GM18498 (cell line): ENCODE data around the gene GSE1.

Experiments
- ATAC-seq: cut with Tn5 transposase; IDR thresholded peaks from one replicate; pipeline ENCODE4 v1.9.1; 2021; ENCODE audit warnings: mild to moderate bottlenecking, moderate library complexity; ENCODE audit not compliant: unreplicated experiment

Gene GSE1

DNA sequence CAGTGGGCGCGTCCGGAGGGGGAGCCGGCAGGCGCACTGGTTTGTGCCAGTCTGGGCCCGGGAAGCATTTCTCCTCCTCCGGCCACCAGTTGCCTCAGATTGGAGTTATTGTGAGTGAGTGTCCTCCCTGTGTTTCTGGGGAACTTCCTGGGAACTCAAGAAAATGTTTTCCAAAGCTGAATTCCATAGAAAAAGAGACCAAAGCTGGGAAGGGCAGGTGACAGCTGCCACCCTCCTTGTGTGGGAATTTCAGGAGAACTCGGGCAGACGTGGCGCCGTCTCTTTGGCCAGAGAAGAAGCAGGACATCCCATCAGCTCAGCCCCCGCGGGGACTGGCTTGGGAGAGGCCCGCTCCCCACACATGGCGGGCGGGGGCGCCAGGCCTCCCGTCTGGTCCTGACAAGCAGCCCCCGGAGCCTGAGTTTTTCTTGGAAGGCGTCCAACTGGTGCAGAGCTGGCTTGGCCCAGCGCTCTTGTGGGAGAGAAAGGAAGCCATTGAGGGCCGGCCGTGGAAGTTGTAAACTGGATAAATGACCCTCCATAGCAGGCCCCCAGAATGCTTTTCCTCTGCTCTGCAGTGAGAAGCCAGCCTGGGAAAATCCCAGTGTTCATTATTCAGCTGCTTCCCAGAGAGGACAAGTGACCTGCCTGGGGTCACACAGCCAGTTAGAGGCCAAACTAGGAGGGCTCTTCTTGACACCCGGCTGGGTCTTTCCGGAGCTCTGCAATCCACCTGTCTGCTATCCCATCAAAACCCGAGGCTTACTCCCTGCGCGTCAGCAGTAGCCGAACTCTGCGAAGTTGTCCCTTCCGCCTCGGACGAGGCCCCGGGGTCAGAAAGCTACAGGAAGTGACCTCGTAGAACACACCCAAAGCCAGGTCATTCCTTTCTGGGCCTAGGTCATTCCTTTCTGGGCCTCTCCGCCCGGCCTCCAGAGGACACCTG, 39.2 kb upstream of the GSE1 start:
- ATAC-seq: no peak

DNA sequence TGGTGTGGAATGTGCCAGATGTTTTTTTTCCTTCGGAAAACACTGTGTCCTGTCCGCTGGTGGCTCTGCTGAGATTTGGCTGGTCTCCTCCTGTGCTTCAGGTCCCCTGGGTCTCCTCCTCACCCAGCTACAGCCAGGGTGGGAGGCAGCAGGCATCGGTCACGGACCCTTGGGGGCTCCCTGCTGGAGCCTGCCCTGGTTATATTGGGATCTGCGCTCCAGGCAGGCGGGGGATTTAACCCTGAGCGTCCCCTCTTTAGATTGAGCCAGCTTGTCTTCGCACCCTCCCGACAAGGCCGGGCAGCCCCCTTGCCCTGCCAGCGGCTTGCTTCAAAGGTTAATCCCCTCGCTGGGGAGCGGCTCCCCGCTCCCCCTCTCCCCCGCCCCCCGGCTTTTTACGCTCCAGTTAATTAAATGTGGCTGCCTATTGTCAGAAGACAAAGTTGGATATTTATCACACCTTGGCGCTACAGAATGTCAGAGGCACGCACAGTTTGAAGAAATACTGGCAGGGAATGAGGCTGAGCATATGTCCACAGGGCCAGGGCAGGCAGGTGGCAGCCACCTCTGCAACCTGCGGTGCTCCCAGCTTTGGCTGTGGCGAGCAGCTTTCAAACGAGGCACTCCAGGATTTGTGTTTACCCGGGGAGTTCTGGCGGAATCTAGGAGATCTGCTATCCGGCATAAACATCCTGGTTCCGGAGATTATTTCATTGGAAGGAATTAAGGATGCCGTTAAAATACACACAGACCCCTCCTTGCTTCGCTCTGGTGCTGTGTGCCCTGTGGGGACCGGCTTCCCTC, 38.2 kb upstream of the GSE1 start:
- ATAC-seq: no peak

GRCh38 chr16:85575920-85576319, 37.2 kb upstream of the GSE1 start:
- ATAC-seq: no peak

GRCh38 chr16:85576944-85577343, 36.2 kb upstream of the GSE1 start:
- no peak for ATAC-seq

DNA sequence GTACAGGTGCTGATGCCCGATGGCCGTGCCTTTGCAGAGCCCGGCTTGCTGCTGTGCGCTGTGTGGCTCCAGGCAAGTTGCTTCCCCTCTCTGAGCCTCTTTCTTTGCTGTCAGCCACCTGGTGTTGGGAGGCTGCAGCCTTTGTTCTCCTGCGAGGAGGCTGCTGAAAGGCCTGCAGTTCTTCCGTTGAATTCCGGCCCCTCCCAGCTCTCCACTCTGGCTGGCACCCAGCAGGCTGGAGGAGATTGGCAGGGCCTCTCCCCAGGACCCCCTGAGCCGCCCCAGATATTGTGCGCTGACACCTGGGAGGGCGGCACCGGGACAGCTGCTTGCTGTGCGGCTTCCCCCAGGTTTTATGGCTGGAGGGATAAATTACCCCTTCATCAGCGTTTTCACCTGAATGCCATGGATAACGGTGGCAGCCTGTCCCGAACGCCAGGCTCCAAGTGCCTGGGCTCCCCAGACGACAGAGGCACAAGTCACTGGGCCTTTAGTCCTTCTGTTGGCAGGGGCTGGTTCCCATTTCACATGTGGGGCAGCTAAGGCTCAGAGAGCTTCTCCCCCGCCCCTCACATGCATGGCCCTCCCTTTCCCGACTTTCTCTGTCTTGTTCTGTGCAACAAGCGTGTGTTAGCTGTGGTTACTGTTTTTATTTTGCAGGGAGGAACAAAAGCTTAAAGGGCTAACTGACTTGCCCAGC, 35.1 kb upstream of the GSE1 start:
- no peak for ATAC-seq

- ATAC-seq: no peak
Measured at GRCh38 chr16:85578599-85578948, 34.5 kb upstream of the GSE1 start.

DNA sequence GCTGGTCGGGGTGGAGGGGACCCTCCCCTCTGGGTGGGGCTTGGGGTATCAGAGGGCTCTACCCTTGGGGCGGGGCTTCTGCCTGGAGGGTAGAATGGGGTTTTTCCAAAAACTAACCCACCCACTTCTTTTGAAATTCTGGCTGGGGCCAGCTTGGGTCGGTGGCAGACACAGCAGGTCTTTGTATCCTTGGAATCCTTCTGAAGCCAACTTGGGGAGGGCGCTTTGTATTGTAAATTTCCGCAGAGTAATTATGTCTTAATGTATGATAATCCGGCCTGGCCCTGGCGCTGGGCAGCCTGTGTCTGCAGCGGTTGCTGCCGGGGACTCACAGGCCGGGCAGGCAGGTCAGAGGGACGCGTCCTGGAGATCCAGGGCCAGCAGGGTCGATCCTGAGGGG, 33.9 kb upstream of the GSE1 start:
- no peak for ATAC-seq

DNA sequence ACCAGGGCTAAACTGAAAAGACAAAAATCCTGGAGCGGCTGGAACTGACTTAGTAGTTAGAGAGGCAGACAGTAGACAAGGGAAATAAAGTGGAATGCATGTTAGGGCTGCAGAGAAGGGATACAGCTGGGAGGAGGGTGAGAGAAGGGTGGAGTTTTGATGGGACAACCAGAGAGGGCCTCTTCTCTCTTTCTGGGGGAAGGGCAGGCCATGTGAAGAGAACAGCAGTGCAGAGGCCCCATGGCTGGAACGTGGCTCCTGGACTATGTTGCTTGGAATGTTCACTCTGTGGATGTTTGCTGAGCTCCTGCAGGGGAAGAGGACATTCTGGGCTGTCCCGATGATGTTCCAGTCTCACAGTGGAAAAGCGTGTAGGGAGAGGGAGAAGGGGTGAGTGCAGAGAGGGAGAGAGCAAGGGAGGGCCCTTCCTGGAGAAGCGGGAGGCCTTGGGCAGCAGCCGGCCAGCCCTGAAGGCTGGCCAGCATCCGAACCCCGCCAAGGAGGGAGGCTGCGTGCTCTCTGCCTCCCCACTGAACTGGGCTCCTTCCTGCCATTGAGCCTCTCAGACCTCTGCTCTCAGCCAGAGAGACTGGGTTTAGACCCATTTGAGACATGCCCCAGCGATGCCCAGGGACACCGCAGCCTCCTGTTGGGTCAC, 33.1 kb upstream of the GSE1 start:
- no peak for ATAC-seq

- ATAC-seq: no peak
Measured at GRCh38 chr16:85580684-85581083, 32.4 kb upstream of the GSE1 start.

DNA sequence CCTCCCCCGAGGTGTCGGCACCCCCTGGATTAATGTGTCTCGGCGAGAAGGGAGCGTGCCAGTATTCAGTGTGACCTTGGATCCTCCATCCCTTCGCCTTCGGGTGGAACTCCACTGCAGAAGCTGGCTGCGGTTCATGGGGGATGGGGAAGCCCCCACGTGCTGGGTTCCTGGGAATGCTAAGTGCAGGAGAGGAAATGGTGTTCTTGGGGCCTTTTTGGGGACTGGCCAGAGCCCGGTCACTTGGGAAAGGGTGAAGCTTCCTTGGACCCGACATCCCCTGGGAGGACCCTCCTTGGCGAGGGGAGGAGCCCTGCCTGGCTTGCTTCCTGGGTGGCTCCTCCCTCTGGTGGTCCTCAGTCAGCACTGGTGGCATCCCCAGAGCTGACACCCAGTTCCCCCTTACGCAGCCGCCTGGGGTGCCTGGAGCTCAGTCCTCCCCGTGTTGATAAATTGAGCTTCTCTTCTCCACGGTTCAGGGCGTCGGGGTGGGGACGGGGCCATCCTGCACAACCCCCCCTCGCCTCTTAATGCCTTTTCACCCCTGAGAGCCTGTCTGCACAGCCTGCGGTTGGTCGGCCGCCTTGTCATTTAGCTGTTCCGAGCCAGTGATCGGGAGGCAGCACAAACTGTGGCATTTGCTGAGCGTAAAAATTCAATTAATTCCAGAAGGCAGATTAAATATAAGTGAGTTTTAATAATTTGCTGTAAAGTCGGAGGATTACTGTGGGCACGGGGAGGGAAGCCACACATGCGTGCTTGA, 30.7 kb upstream of the GSE1 start:
- no peak for ATAC-seq

DNA sequence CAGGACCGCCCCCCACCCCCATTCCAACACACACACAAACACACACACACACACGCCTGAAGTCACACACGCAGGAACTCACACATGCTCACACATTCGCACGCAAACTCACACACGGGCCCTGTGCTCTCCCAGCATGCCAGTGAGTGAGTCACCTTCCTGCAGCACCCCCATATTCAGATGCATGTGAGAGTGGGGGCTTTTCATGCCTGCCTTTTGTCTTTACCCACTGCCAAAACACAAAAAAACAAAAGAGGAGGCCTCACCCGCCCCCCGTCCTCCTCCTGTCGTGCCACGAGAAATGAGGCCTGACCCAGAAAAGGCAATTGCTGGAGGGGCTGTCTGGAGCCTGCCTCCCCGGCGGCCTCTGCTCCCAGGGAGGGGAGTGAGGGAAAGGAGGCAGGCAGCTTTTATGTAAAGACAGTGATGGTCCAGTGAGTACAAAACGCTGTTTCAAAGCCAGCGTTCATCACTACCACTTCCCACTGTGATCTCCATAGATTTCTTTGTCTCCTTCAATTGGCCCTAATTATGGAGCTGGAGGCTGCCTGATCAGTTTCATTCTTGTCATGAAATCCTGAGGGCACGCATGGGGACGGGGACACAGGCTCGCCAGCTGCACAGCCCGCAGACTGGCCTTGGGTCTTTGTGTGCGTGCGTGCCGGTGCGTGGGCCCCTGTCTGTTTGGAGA, 29.5 kb upstream of the GSE1 start:
- no peak for ATAC-seq

DNA sequence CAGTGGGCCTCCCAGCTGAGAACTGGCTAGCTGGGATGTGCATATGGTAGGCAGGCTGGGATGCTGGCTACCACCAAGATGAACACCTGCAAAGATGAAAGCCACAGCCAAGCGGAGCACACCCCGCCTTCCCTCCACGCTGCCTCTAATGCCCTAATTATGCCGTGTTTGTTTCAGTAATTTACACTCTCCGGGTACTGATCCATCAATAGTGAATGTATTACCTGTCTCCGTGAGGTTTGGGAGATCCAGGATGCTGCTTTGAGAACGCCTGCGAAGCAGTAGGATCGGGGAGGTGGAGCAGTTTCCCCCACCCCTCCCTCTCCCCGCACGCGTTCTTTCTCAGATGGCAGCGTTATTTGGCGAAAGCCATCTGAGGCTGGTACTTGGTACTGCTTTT, 28.9 kb upstream of the GSE1 start:
- ATAC-seq: no peak

GRCh38 chr16:85584819-85585282, 28.3 kb upstream of the GSE1 start:
- ATAC-seq: no peak

DNA sequence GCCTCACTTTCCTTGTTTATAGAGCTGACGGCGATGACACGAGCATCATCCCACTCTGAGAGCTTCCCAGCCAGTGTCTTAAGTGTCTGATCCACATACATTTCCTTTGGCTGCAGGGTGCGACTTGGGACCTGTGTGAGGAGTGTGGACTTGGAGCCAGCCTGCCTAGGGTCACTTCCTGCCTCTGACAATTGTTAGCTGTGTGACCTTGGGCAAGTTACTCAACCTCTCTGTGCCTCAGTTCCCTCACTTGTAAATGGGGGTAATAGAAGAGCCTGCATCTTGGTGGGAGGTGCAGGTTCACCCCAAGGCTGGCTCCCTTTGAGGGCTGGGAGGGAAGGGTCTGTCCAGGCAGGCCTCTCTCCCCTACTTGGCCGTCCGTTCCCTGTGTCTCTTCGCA, 27.4 kb upstream of the GSE1 start:
- no peak for ATAC-seq

DNA sequence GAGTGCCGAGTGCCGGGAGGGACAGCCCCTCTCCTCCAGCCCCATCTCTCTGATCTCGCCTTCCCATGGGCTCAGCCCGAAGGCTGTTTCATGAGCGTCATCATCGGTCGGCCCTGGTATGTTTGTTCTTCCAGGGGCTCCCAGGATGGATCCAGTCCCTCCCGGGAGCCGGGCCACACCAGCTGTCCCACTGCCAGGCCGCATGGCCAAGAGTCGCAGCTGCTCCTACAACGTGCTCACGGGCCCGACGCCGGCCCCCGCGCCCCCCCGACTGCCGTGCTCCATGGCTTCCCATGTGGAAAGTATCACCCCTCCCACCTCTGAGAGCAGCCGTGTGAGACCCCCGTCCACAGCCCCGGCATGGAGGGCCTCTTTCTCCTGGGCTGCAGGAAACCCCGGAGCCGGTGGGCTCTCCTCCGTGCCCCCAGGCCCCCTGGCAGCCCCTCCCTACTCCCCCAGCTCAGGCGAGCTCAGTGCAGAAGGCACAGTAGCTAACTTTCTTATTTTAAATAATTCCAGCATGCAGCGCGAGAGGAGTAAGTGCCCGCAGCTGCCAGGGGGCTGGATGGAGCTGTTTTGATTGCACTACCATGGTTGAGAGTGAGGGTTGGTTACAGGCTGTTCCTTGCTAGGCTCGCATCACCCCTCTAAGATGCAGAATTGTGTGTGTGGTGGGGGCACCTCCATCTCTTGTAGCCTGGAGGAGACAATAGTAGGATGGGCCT, 26.6 kb upstream of the GSE1 start:
- no peak for ATAC-seq

GRCh38 chr16:85587762-85588556, 25.2 kb upstream of the GSE1 start:
- ATAC-seq: no peak

DNA sequence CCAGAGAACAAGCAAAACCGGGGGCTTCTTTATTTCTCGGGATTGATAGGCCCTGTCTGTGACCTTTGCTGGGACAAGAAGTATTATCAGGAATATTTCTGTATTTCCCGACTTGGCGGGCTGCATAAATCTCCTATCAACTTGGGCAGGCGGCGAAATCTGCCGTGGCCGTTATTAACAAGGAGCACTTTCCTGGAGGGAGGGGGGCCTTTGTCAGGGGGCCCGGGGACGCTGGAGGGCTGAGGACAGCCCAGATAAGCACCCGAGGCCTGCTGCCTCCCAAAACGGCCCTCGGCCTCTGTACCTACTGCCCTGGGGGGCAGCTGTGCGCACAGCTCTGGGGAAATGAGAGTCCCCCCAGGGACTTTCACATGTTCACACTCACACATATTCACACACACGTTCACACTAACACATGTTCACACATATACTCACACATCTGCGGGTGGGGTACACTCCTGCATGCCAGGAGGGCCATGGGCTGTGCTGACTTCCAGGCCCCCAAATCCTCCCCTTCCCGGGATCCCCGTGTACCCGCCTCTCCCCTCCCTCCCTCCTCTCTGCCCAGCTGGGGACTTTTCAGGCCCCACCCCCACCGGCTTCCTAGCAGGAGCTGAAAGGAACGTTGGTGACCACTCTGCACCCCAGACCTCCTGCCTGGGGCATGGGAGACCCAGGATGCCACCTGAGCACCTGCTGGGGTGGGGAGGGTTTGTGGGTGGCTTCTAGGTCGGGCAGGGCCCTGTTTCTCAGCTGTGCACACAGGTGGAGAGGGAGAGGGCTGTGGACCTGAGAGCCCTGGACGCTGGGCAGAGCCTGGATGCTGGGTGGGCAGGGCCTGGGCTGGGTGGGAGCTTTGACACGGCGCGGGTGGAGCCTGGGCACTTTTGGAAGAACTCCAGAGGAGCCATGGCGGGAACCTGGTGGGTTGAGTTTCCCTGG, 24.3 kb upstream of the GSE1 start:
- no peak for ATAC-seq
